Esophagus muscularis mucosa (tissue), 4 donors: Measurements from ENCODE around the gene XRCC1. TPM values are rescaled to one million over a fixed set of nuclear protein-coding genes. Genes with fewer than 3 reads are reported as not detected.

Experiments
- DNase-seq: peaks from one replicate; pipeline ENCODE4 v3.0.0-alpha.2; 2017; ENCODE audit errors: extremely low spot score
- H3K27ac ChIP-seq, 4 donors: fragments of 200-600 bp; sonication (generic); replicated peaks in 1 of 4; 1 replicate in 3 of 4; 2 replicates in 1 of 4; pipeline ENCODE4 v1.5.1; 2016 to 2019; ENCODE audit warnings: mild to moderate bottlenecking in 1 of 4
- H3K27me3 ChIP-seq, 4 donors: fragments of 200-600 bp; sonication (generic); one replicate each; pipeline versions ENCODE4 v1.5.1 to v1.6.0; 2016 to 2019
- H3K36me3 ChIP-seq, 4 donors: fragments of 200-600 bp; sonication (generic); one replicate each; pipeline ENCODE4 v1.5.1; 2016 to 2019
- H3K4me1 ChIP-seq, 4 donors: fragments of 200-600 bp; sonication (generic); one replicate each; pipeline ENCODE4 v1.5.1; 2016 to 2019
- H3K4me3 ChIP-seq, 4 donors: fragments of 200-600 bp; sonication (generic); 1 replicate in 2 of 4; 2 replicates in 2 of 4; pipeline ENCODE4 v1.5.1; 2016 to 2019; ENCODE audit warnings: mild to moderate bottlenecking in 4 of 4, moderate library complexity in 1 of 4
- H3K9me3 ChIP-seq, 4 donors: fragments of 200-600 bp; sonication (generic); 1 replicate in 3 of 4; 2 replicates in 1 of 4; pipeline ENCODE4 v1.5.1; 2016 to 2019
- EP300 ChIP-seq: sonication (generic); formaldehyde crosslinking; IDR thresholded peaks from one replicate; pipeline ENCODE4 v1.6.1; 2017; ENCODE audit warnings: antibody characterized with exemption
- POLR2A ChIP-seq: fragments of 450-650 bp; IDR thresholded peaks from one replicate; pipeline ENCODE4 v1.6.1; 2017; ENCODE audit warnings: antibody characterized with exemption, moderate library complexity, mild to moderate bottlenecking, low read depth
- POLR2AphosphoS5 ChIP-seq, 2 donors: sonication (generic); formaldehyde crosslinking; IDR thresholded peaks; one replicate each; pipeline ENCODE4 v1.6.1; 2017; ENCODE audit warnings: antibody characterized with exemption in 2 of 2
- WGBS: methylation state at CpG from one replicate; pipeline ENCODE4 v1.1.5; 2018; 5-methylcytosine and 5-hydroxymethylcytosine counted together
- intact Hi-C: fragments of 100-400 bp; cut with DNase I; formaldehyde crosslinking; loops from one replicate; pipeline ENCODE4 v1.15.1; 2023
- total RNA-seq, 4 donors: library from RNA; depleted of rRNA; stranded (reverse); fragments of >200 nt; gene quantifications; one replicate each; pipeline versions ENCODE4 v1.1.0 to v1.2.1, GENCODE V29; 2016
- TF ChIP-seq, protein P1 (sequence below), 3 experiments: fragments of 200-600 bp in 2 of 3; fragments of 450-650 bp in 1 of 3; sonication (generic) in 2 of 3; IDR thresholded peaks; one replicate each; pipeline ENCODE4 v1.5.1; 2017 to 2019; ENCODE audit warnings: antibody characterized with exemption in 3 of 3, mild to moderate bottlenecking in 2 of 3, moderate library complexity in 1 of 3

XRCC1 gene
- total RNA-seq, 4 donors from 2014 or later: 21.2 to 27.2 (median 24.4) TPM

DNA sequence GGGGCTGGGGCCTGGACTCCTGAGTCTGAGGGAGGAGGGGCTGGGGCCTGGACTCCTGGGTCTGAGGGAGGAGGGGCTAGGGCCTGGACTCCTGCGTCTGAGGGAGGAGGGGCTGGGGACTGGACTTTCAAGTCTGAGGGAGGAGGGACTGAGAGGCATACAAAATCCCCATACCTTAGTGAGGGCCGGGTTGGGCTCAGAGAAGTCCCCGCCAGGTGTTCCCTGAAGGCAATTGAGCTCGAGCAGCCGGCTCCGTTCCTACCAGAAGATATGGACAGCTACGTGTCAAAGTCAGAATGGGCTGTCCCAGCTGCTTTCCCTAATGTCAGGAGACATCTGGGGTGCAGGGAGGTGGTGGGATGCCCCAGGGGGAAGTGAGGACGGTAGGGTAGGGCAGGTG is 80.2 kb downstream of the XRCC1 start:
- Histone ChIP-seq H3K36me3 (peaks cover 7 to 62% (median 35%) of the 10 kb centered on the region in 4 donors), H3K4me3 (no peak overlapping the region), H3K9me3 (no peaks in the 10 kb centered on the region), H3K4me1 (peaks cover 0 to 10% (median 0%) of the 10 kb centered on the region in 4 donors), H3K27me3 (no peaks in the 10 kb centered on the region), H3K27ac (no peak overlapping the region)
- no peak for TF ChIP-seq POLR2AphosphoS5 (IDR thresholded peaks at IDR 0.05)
- TF ChIP-seq POLR2A: no peak
- TF ChIP-seq, protein P1, sequence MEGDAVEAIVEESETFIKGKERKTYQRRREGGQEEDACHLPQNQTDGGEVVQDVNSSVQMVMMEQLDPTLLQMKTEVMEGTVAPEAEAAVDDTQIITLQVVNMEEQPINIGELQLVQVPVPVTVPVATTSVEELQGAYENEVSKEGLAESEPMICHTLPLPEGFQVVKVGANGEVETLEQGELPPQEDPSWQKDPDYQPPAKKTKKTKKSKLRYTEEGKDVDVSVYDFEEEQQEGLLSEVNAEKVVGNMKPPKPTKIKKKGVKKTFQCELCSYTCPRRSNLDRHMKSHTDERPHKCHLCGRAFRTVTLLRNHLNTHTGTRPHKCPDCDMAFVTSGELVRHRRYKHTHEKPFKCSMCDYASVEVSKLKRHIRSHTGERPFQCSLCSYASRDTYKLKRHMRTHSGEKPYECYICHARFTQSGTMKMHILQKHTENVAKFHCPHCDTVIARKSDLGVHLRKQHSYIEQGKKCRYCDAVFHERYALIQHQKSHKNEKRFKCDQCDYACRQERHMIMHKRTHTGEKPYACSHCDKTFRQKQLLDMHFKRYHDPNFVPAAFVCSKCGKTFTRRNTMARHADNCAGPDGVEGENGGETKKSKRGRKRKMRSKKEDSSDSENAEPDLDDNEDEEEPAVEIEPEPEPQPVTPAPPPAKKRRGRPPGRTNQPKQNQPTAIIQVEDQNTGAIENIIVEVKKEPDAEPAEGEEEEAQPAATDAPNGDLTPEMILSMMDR (IDR thresholded peaks at IDR 0.05): no peak
- TF ChIP-seq EP300: no peak
- DNase-seq: no peak
- WGBS: 59% methylated on average over 4 of the region's 8 CpGs
- intact Hi-C loops: no loop called here

Other genes with a start within 250 kb of the XRCC1 start
- gene CD177, start 221.8 kb downstream of the XRCC1 start, total RNA-seq: 1 to 10 TPM in 1 of 4 donors, under 1 TPM in 3; 0.42 to 4.3 (median 0.74) TPM
- gene TEX101, start 160.6 kb downstream of the XRCC1 start, total RNA-seq: not detected
- 1 to 10 TPM in 1 of 4 donors, under 1 TPM in 3; 0.42 to 1.4 (median 0.84) TPM for gene LYPD3, start 109.9 kb downstream of the XRCC1 start, total RNA-seq
- gene PHLDB3, start 70.8 kb downstream of the XRCC1 start, total RNA-seq: 10 to 100 TPM; 10.3 to 16.2 (median 12.6) TPM
- 10 to 100 TPM; 48.2 to 63.2 (median 55.9) TPM for gene ETHE1, start 48.3 kb downstream of the XRCC1 start, total RNA-seq
- under 1 TPM; 0.66 to 0.97 (median 0.82) TPM for gene ZNF575, start 42.3 kb downstream of the XRCC1 start, total RNA-seq
- 1 to 10 TPM; 3.3 to 6.2 (median 4.9) TPM for gene PINLYP, start 274 bp upstream of the XRCC1 start, total RNA-seq
- 10 to 100 TPM; 20.3 to 36.0 (median 28.6) TPM for gene IRGQ, start 20.6 kb upstream of the XRCC1 start, total RNA-seq
- 10 to 100 TPM in 3 of 4 donors, 1 to 10 TPM in 1; 10.0 to 18.6 (median 16.6) TPM for gene ZNF576, start 21.1 kb upstream of the XRCC1 start, total RNA-seq
- gene SRRM5, start 36.6 kb upstream of the XRCC1 start, total RNA-seq: under 1 TPM; 0.13 to 0.42 (median 0.25) TPM
- 10 to 100 TPM; 33.2 to 61.3 (median 47.8) TPM for gene ZNF428, start 44.1 kb upstream of the XRCC1 start, total RNA-seq
- gene CADM4, start 64.3 kb upstream of the XRCC1 start, total RNA-seq: 10 to 100 TPM; 31.6 to 67.9 (median 46.9) TPM
- 10 to 100 TPM in 3 of 4 donors, 1 to 10 TPM in 1; 7.5 to 45.7 (median 18.4) TPM for gene PLAUR, start 94.6 kb upstream of the XRCC1 start, total RNA-seq
- not detected for gene IRGC, start 140.5 kb upstream of the XRCC1 start, total RNA-seq
- 10 to 100 TPM in 3 of 4 donors, 1 to 10 TPM in 1; 7.5 to 25.6 (median 22.3) TPM for gene SMG9, start 179.4 kb upstream of the XRCC1 start, total RNA-seq
- gene KCNN4, start 205.4 kb upstream of the XRCC1 start, total RNA-seq: 1 to 10 TPM; 1.7 to 6.7 (median 1.9) TPM
- 10 to 100 TPM in 1 of 4 donors, 1 to 10 TPM in 3; 2.8 to 12.0 (median 8.2) TPM for gene LYPD5, start 226.9 kb upstream of the XRCC1 start, total RNA-seq